K562 (cell line): ENCODE results near the gene BMAL1. TPM values are rescaled to one million over a fixed set of nuclear protein-coding genes. Genes with fewer than 3 reads are reported as not detected.

ENCODE experiments used
- ATAC-seq: fragments of 200-7000 bp; cut with Tn5 transposase; 3 replicates; pipeline ENCODE4 v1.9.1; 2020; ENCODE audit warnings: moderate library complexity
- BruUV-seq: library from RNA; stranded (reverse); fragments of 400-500 nt; replicated peaks from 2 replicates; lab custom pipeline; 2021; lab: Mats Ljungman, UMichigan
- CTCF ChIA-PET: fragments of 300-600 bp; formaldehyde crosslinking; extraction: SDS; loops from one replicate; lab custom pipeline; 2021; ENCODE audit warnings: low intra/inter-chr PET ratio; lab: Yijun Ruan, JAX
- POLR2A ChIA-PET: fragments of 300-600, 350-650 bp; sonication (Branson Sonifier 250); formaldehyde crosslinking; extraction: SDS; loops from one replicate; lab custom pipeline; 2021; ENCODE audit warnings: antibody characterized with exemption, inconsistent platforms; lab: Yijun Ruan, JAX
- DNase-seq, 4 experiments: peaks; one replicate each; pipeline versions ENCODE4 v3.0.0 to v3.0.0-alpha.2; 2011 to 2018; ENCODE audit warnings: low spot score in 3 of 4, mixed read lengths in 3 of 4; ENCODE audit errors: extremely low read depth in 1 of 4
- FAIRE-seq: peaks from 2 replicates; lab custom pipeline; 2011; peaks lifted over from hg19 to GRCh38; lab: Jason Lieb, UNC
- H2AFZ ChIP-seq: 2 replicates; pipeline ENCODE4 v1.6.0; 2011; ENCODE audit warnings: low read depth, low read length, control low read depth, inconsistent platforms
- H3K27ac ChIP-seq: fragments of 200-600 bp; 3 replicates; pipeline ENCODE4 v1.8.0; 2011; ENCODE audit warnings: low read depth, mild to moderate bottlenecking, control low read depth, inconsistent platforms, low read length, moderate library complexity, mixed read lengths; ENCODE audit errors: extremely low read depth
- H3K27me3 ChIP-seq, 2 experiments: fragments of 300-600 bp in 1 of 2; 2 replicates in 1 of 2; 3 replicates in 1 of 2; pipeline versions ENCODE4 v1.6.0 to v1.8.0; 2011; ENCODE audit warnings: inconsistent platforms in 2 of 2, low read length in 2 of 2, mild to moderate bottlenecking in 1 of 2, mixed read lengths in 1 of 2, moderate library complexity in 1 of 2; ENCODE audit not compliant: control insufficient read depth in 2 of 2, insufficient read depth in 2 of 2
- H3K36me3 ChIP-seq: fragments of 300-600 bp; 3 replicates; pipeline ENCODE4 v1.8.0; 2011; ENCODE audit warnings: mild to moderate bottlenecking, low read length, inconsistent platforms; ENCODE audit not compliant: control insufficient read depth, insufficient read depth
- H3K4me1 ChIP-seq, 2 experiments: fragments of 200-600 bp in 1 of 2; replicated peaks in 1 of 2; 2 replicates in 1 of 2; 3 replicates in 1 of 2; pipeline versions ENCODE4 v1.5.1 to v1.8.0; 2011; ENCODE audit warnings: inconsistent platforms in 2 of 2, low read length in 2 of 2, mild to moderate bottlenecking in 1 of 2, mixed read lengths in 1 of 2, moderate library complexity in 1 of 2; ENCODE audit not compliant: control insufficient read depth in 2 of 2, insufficient read depth in 2 of 2
- H3K4me2 ChIP-seq: 2 replicates; pipeline ENCODE4 v1.6.1; 2011; ENCODE audit warnings: low read length, control low read depth, inconsistent platforms, mixed read lengths; ENCODE audit not compliant: insufficient read depth
- H3K4me3 ChIP-seq: fragments of 200-600 bp; sonication (generic), shearing (Covaris generic); 2 replicates; pipeline ENCODE4 v1.5.1; 2016; ENCODE audit warnings: control low read depth, inconsistent platforms
- H3K79me2 ChIP-seq: fragments of 200-600 bp; 3 replicates; pipeline ENCODE4 v1.8.0; 2011; ENCODE audit warnings: low read length, inconsistent platforms; ENCODE audit not compliant: control insufficient read depth, insufficient read depth
- H3K9ac ChIP-seq, 2 experiments: 2 replicates each; pipeline versions ENCODE4 v1.6.0 to v1.6.1; 2011; ENCODE audit warnings: low read depth in 2 of 2, low read length in 2 of 2, control low read depth in 1 of 2, inconsistent platforms in 1 of 2, mild to moderate bottlenecking in 1 of 2, mixed read lengths in 1 of 2; ENCODE audit not compliant: insufficient read depth in 1 of 2
- H3K9me1 ChIP-seq: one replicate; pipeline ENCODE4 v1.6.0; 2011; ENCODE audit warnings: inconsistent platforms, mild to moderate bottlenecking, low read length, moderate library complexity; ENCODE audit not compliant: control insufficient read depth, insufficient read depth
- H3K9me3 ChIP-seq: replicated peaks from 2 replicates; pipeline ENCODE4 v1.5.1; 2011; ENCODE audit warnings: low read depth, low read length, inconsistent platforms; ENCODE audit not compliant: control insufficient read depth, insufficient read depth
- H4K20me1 ChIP-seq: replicated peaks from 2 replicates; pipeline ENCODE4 v1.6.1; 2011; ENCODE audit warnings: low read length, inconsistent platforms, mixed read lengths; ENCODE audit not compliant: control insufficient read depth, insufficient read depth
- CHD1 ChIP-seq: fragments of 200-600 bp; sonication (generic); IDR thresholded peaks from one replicate; pipeline ENCODE4 v1.6.1; 2012; ENCODE audit warnings: mild to moderate bottlenecking, moderate library complexity, low read length, inconsistent platforms
- FOXP1 ChIP-seq: sonication (generic); formaldehyde crosslinking; IDR thresholded peaks from 2 replicates; pipeline ENCODE4 v1.8.0; 2022; ENCODE audit warnings: mild to moderate bottlenecking, missing genetic modification reagents
- HCFC1 ChIP-seq: IDR thresholded peaks from 2 replicates; pipeline ENCODE4 v1.6.1; 2012; ENCODE audit warnings: low read depth, low read length, improper control_type of control experiment
- HMG20A ChIP-seq: fragments of 450-650 bp; formaldehyde crosslinking; conservative IDR thresholded peaks from 2 replicates; pipeline ENCODE4 v1.4.0; 2020; ENCODE audit warnings: mild to moderate bottlenecking, mixed read lengths
- MNT ChIP-seq, 2 experiments: fragments of 450-650 bp; conservative IDR thresholded peaks; 2 replicates each; pipeline ENCODE4 v1.6.1; 2017; ENCODE audit warnings: mild to moderate bottlenecking in 2 of 2, moderate library complexity in 2 of 2
- PTRF ChIP-seq: fragments of 450-650 bp; IDR thresholded peaks from 2 replicates; pipeline ENCODE4 v1.6.1; 2016; ENCODE audit warnings: mild to moderate bottlenecking, missing genetic modification characterization, missing compliant biosample characterization
- ZNF717 ChIP-seq: fragments of 250-450 bp; sonication (Bioruptor Pico); IDR thresholded peaks from 2 replicates; pipeline ENCODE4 v1.5.0; 2021
- WGBS: fragments of 100-300 bp; shearing (Covaris generic); methylation state at CpG from one replicate; pipeline ENCODE4 v1.1.6; 2016; ENCODE audit warnings: low coverage, mixed read lengths; ENCODE audit not compliant: insufficient coverage; ENCODE audit errors: missing lambda C conversion rate; 5-methylcytosine and 5-hydroxymethylcytosine counted together
- in situ Hi-C: fragments of 300-500 bp; cut with MboI; formaldehyde crosslinking; loops from 4 replicates; pipeline ENCODE4 v1.15.0; 2018; ENCODE audit warnings: inconsistent platforms, mixed read lengths
- intact Hi-C: fragments of 100-400 bp; cut with micrococcal nuclease; formaldehyde crosslinking; loops from 2 replicates; pipeline ENCODE4 v1.14.2; 2022
- polyA plus RNA-seq, 8 experiments: library from polyadenylated mRNA; depleted of rRNA in 4 of 8; stranded (reverse) in 5 of 8; unstranded in 3 of 8; fragments of >200 nt; fragmentation: Nextera tagmentation in 2 of 8; fragmentation: Illumina TruSeq in 1 of 8; extraction: Ambion mirVana in 2 of 8; extraction: Trizol in 1 of 8; gene quantifications; 2 replicates each; pipeline versions ENCODE4 v1.2.1 to v1.2.3, GENCODE V29; 2011 to 2014; ENCODE audit warnings: inconsistent platforms in 1 of 8, missing spikeins in 1 of 8
- total RNA-seq, 7 experiments: library from RNA; depleted of rRNA in 6 of 7; stranded (reverse); fragments of >200 nt in 6 of 7; fragmentation: Illumina TruSeq in 2 of 7; extraction: Trizol in 2 of 7; gene quantifications; 2 replicates each; pipeline versions ENCODE4 v1.2.1 to v1.2.3, GENCODE V29; 2011 to 2021; ENCODE audit warnings: low replicate concordance in 1 of 7
- TF ChIP-seq, protein P1 (sequence below): fragments of 450-650 bp; IDR thresholded peaks from 2 replicates; pipeline ENCODE4 v1.6.1; 2016; ENCODE audit warnings: low read depth

BMAL1 gene
- total and polyA plus RNA-seq, 9 of the 15 experiments (the other 6 are each of a cell fraction or from before 2014, with no cell fraction given), result 0.14 to 2.4 (median 0.64) TPM

DNA sequence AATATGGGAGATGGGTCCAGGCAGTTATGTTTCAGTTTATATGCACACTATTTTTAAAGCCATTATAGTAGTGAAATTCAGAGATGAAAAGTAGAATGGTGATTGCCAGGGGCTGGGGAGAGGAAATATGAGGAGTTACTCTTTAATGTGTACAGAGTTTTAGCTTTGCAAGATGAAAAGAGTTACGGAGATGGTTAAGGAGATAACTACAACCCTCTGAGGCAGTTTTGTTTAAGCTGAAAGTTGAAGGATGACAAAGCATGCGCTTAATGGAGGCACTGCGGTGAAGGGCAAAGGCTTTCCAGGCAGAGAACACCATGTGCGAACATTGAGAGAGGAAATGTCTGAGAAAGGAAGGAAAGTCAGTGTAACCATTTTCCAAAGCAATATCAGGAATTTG is 18.2 kb upstream of the BMAL1 start:
- WGBS, result 2% methylated on average over 4 of the region's 4 CpGs
- Histone ChIP-seq H3K79me2 (no peaks in the 10 kb centered on the region), H2AFZ (no peak overlapping the region), H3K9ac (no peak overlapping the region), H3K4me3 (no peak overlapping the region), H3K9me3 (no peaks in the 10 kb centered on the region), H3K27ac (no peak overlapping the region), H4K20me1 (no peaks in the 10 kb centered on the region), H3K36me3 (no peaks in the 10 kb centered on the region), H3K27me3 (peaks cover 6 to 34% of the 10 kb centered on the region in 2 experiments; a peak in 4 of 5 replicates), H3K4me2 (no peak overlapping the region), H3K9me1 (no peaks in the 10 kb centered on the region), H3K4me1 (no peaks in the 10 kb centered on the region; a peak in 2 of 5 replicates)
- no TSS peak for BruUV-seq
- ATAC-seq (no peak), DNase-seq (no peak), FAIRE-seq (no peak)
- TF ChIP-seq CHD1 (no peak), ZNF717 (no peak), HCFC1 (no peak), FOXP1 (CRISPR knock-in tag) (no peak), PTRF (tag) (no peak), HMG20A (CRISPR knock-in tag) (no peak), MNT (conservative IDR thresholded peaks at IDR 0.05) (no peak)
- TF ChIP-seq, protein P1, sequence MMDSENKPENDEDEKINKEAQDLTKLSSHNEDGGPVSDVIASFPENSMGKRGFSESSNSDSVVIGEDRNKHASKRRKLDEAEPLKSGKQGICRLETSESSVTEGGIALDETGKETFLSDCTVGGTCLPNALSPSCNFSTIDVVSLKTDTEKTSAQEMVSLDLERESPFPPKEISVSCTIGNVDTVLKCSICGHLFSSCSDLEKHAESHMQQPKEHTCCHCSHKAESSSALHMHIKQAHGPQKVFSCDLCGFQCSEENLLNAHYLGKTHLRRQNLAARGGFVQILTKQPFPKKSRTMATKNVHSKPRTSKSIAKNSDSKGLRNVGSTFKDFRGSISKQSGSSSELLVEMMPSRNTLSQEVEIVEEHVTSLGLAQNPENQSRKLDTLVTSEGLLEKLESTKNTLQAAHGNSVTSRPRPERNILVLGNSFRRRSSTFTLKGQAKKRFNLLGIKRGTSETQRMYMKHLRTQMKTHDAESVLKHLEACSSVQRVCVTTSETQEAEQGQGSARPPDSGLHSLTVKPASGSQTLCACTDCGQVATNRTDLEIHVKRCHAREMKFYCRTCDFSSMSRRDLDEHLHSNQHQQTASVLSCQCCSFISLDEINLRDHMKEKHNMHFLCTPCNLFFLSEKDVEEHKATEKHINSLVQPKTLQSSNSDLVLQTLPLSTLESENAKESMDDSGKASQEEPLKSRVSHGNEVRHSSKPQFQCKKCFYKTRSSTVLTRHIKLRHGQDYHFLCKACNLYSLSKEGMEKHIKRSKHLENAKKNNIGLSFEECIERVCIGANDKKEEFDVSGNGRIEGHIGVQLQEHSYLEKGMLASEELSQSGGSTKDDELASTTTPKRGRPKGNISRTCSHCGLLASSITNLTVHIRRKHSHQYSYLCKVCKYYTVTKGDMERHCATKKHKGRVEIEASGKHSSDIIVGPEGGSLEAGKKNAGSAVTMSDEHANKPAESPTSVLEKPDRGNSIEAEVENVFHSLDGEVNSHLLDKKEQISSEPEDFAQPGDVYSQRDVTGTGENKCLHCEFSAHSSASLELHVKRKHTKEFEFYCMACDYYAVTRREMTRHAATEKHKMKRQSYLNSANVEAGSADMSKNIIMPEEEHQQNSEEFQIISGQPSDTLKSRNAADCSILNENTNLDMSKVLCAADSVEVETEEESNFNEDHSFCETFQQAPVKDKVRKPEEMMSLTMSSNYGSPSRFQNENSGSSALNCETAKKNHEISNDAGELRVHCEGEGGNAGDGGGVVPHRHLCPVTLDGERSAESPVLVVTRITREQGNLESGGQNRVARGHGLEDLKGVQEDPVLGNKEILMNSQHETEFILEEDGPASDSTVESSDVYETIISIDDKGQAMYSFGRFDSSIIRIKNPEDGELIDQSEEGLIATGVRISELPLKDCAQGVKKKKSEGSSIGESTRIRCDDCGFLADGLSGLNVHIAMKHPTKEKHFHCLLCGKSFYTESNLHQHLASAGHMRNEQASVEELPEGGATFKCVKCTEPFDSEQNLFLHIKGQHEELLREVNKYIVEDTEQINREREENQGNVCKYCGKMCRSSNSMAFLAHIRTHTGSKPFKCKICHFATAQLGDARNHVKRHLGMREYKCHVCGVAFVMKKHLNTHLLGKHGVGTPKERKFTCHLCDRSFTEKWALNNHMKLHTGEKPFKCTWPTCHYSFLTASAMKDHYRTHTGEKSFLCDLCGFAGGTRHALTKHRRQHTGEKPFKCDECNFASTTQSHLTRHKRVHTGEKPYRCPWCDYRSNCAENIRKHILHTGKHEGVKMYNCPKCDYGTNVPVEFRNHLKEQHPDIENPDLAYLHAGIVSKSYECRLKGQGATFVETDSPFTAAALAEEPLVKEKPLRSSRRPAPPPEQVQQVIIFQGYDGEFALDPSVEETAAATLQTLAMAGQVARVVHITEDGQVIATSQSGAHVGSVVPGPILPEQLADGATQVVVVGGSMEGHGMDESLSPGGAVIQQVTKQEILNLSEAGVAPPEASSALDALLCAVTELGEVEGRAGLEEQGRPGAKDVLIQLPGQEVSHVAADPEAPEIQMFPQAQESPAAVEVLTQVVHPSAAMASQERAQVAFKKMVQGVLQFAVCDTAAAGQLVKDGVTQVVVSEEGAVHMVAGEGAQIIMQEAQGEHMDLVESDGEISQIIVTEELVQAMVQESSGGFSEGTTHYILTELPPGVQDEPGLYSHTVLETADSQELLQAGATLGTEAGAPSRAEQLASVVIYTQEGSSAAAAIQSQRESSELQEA, result no peak
- in situ Hi-C loops (no loop called here), intact Hi-C loops (no loop called here)
- ChIA-PET POLR2A (no interaction called here), CTCF (no interaction called here)
